Measurements from ENCODE around the gene OTOP1.
"Not testable (repeated sequence)": the region's sequence is repeated elsewhere in the genome, so short reads cannot be mapped to it uniquely, and the experiment has no call there.

The OTOP1 gene

GRCh38 chr4:4160956-4161665, 65.6 kb downstream of the OTOP1 start:
- not testable (repeated sequence) for DNase-seq

DNA sequence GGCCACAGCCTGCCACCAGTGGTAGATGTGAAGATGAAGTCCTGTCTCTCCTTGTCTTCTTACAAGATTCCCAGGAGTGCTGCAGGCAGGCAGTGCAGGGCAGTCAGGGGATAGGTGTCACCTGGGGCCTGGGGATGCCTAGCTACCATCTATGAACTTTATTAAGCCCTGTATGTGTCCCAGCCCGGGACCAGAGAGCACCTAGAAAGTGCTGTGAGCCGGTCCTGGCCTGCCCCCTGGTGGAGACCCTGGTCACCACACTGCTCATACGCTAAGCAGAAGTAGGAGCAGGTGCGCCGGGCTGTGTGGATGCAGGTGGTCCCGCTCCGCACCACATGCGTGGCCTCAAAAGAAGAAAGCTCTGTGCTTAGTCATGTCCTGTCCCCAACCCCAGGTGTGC, 81.1 kb downstream of the OTOP1 start:
- not testable (repeated sequence) for DNase-seq

- DNase-seq = not testable (repeated sequence)
Measured at GRCh38 chr4:4143376-4143775, 83.4 kb downstream of the OTOP1 start.

GRCh38 chr4:4142679-4143078, 84.0 kb downstream of the OTOP1 start:
- DNase-seq = not testable (repeated sequence)

DNA sequence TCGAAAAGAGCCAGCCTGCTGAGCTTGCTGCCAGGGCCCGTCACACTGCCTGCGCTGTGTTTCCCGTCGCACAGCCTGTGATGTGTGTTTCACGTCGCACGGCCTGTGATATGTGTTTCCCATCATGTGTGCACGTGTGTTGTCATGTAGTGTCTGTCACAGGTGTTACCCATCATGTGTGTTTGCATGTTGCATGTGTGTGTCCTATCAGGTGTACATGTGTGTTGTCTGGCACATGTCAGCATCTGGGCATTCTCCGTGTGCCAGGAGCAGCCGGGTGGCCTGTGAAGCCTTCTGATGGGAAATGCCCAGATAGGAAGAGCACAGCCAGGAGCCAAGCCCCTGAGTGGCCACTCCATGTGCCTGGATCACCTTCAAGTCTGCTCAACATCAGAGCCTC, 85.5 kb downstream of the OTOP1 start:
- DNase-seq = not testable (repeated sequence)
